Left ventricle myocardium superior (tissue), 1 donor: ENCODE data around the gene CD248. TPM values are rescaled to one million over a fixed set of nuclear protein-coding genes. Genes with fewer than 3 reads are reported as not detected.

Source experiments
- ATAC-seq: fragments of 200-7000 bp; cut with Tn5 transposase; one replicate; pipeline ENCODE4 v1.9.1; 2020; ENCODE audit warnings: mild to moderate bottlenecking, moderate library complexity
- DNase-seq: peaks from one replicate; pipeline ENCODE4 v3.0.0-alpha.2; 2020
- intact Hi-C: fragments of 100-400 bp; cut with micrococcal nuclease; formaldehyde crosslinking; loops from one replicate; pipeline ENCODE4 v1.11.0; 2022
- total RNA-seq: library from RNA; stranded (reverse); fragmentation: NEBNext Ultra II Directional; extraction: Animal tissue kit (Norgen Biotek cat#: 25700); gene quantifications from one replicate; pipeline ENCODE4 v1.2.1, GENCODE V29; 2021
- donor health status: DM: no; HTN: yes; CAD: no; lungs with severe emphysema.

CD248 gene
- total RNA-seq, 1 donor from 2014 or later = 11.1 TPM

DNA sequence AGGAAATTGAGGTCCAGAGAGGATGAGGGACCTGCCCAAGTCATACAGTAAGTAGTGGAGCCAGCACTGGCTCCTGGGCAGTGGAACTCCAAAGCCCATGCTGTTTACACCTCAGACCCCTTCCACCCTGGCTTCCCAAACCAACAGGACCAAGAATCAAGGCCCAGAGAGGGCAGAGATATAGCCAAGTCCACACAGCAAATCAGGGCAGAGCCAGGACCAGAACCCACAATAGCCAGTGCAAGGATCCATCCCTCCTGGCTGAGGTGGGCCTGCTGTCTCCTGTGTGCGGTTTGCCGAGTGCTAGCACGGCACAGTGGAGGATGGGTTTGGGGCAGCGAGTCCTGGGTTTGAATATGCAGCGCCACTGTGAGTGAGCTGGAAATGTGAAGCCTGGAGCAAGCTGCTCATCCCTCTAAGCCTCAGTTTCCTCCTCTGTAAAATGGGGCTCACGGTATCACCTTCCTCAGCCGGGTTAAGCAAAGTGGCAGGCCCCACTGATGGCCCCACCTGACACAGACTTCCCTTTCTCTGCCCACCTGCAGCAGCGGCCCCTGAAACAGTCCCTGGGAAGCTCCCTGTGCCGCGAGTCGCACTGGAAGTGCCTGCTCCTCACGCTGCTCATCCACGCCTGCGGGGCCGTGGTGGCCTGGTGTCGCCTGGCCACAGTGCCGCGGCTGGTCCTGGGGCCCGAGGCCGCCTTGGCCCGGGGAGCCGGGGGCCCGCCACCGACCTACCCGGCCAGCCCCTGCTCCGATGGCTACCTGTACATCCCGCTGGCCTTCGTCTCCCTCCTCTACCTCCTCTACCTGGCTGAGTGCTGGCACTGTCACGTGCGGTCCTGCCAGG lies 22.8 kb downstream of the CD248 start:
- intact Hi-C loops = no loop called here
- no peak for DNase-seq
- no peak for ATAC-seq

DNA sequence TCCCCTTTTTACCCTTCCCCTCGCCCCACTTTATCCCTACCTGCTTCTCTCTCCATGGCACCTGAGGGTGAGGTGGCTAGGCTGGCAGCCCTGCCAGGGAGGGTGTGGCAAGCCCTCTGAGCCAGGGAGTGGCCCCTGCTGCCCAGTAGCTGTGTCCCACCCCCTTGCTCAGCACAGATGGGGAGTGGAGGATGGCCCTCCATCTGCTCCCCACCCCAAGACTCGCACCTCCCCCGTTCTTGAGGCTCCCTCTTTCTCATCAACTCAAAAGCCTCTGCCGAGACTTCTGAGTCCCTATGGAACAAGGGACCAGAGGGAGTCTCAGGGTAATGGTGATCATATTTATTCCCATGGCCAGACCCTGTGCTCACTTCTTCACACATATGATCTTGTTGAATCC lies 23.5 kb downstream of the CD248 start:
- ATAC-seq (no peak), DNase-seq (no peak)
- intact Hi-C loops = no loop called here

- ATAC-seq (no peak), DNase-seq (no peak)
- intact Hi-C loops = no loop called here
Observed at GRCh38 chr11:66292543-66293332, 24.1 kb downstream of the CD248 start.

DNA sequence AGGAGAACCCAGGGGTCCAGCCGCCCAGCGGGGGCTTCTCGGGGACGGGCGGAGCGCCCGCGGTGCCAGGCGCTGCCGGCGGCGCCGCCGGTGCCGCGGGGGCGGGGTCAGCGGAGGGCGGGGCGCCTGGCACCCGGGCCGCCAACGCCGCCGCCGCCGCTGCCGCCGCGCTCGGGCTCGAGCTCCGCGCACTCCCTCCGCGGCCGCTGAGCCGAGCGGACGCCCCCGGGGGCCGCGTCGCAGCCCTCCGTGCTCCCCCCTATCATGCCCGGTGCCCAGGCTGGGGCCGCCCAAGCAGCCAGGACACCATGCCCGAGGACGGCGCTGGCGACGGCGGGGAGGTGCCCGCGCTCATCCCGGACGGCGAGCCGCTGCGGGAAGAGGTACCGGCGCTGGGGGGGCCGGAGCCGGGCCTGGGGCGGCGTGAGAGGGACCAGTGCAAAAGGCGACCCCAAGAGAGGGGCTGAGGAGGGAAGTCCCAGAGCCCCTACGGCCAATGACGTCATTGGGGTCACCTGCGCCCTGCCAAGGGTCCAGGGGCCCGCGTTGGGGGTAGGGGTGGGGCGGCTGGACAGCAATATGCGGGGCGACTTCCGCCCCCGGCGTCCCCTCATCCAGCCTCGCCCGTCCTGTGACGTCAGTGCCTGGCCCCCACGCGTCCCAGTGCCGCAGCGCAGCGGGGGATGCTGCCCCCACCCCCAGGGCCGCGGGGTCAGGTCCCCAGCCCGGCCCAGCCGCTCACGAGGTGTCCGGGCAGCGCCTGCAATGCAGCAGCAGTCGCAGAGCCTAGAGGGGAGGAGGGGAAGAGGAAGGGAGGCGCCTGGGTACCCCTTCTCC lies 24.9 kb downstream of the CD248 start, which contains the start of gene TMEM151A:
TSS of gene TMEM151A (plus strand) at position 189 of the 837 bp plus-strand sequence. CDS start at position 309, 120 bp downstream.
- no peak for ATAC-seq
- intact Hi-C loops = no loop called here
- DNase-seq = no peak

DNA sequence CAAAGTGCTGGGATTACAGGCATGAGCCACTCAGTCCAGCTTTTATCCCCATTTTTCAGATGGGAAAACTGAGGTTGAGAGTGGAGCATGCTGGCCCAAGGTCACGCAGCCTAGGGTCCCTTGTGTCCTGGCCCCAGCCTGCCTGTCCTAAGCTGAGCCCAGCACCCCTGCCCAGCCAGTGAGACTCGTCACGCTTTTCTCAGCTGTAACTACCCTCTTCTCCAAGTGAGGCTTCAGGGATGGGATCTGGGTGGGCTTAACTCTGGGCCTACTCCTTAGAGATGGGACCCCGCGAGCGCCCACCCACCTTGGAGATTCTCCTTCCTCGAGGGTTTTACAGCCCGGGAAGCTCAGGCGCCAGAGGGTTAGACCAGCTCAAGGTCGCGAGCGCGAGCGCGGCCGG lies 25.5 kb downstream of the CD248 start:
- ATAC-seq (no peak), DNase-seq (no peak)
- intact Hi-C loops = no loop called here

- intact Hi-C loops = no loop called here
- ATAC-seq (no peak), DNase-seq (no peak)
Observed at GRCh38 chr11:66290330-66290621, 26.6 kb downstream of the CD248 start.

DNA sequence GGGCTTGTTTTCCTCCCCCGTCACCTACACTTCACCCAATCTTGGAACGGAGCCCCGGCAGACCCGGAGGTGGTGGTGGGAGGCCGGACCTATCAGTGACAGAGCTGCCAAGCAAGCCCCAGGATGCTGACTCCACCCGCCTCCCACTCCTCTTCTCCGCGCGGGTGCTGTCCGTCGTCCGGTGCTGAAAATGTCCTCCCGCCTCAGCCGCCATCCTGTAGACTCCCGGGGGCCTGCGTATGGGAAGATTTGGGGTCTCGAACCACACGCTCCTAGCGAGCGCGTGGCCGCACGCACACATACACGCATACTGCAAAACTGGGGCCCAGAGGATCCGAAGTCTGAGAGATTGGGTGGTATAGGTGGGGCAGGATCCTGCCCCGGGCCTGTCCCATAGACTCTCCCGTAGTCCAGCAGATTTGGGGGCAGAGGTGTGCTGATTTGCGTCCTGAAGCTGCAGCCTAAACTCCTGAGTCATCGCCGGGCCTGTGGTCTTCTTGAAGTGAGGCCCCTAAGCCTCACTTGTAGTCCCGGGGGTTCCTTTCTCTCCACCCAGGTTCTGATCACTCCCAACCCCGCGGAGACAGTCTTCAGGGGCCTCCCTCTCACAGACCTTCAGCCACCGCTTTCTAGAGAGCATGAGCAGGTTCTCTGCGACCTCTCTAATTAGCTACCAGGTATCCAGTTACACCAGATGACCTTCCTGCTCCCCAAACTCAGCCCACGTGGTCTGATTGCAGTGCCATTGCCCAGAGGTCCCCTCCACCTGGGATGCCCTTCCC lies 27.1 kb downstream of the CD248 start:
- intact Hi-C loops = no loop called here

GRCh38 chr11:66288671-66289547 lies 27.9 kb downstream of the CD248 start, which contains the start of gene YIF1A:
Gene YIF1A, minus strand, starts transcription at chr11:66289143. Its CDS starts 158 bp downstream, at chr11:66288985.
- peak; percentile 99 for DNase-seq
- intact Hi-C loops = no loop called here
- peak; percentile 95 for ATAC-seq

More for the DNA sequence above, 27.1 kb downstream of the CD248 start:
- DNase-seq = peak; percentile 81
- ATAC-seq = peak; percentile 57

- intact Hi-C loops = no loop called here
- no peak for DNase-seq
- ATAC-seq = no peak
Observed at GRCh38 chr11:66287889-66288670, 28.8 kb downstream of the CD248 start.

DNA sequence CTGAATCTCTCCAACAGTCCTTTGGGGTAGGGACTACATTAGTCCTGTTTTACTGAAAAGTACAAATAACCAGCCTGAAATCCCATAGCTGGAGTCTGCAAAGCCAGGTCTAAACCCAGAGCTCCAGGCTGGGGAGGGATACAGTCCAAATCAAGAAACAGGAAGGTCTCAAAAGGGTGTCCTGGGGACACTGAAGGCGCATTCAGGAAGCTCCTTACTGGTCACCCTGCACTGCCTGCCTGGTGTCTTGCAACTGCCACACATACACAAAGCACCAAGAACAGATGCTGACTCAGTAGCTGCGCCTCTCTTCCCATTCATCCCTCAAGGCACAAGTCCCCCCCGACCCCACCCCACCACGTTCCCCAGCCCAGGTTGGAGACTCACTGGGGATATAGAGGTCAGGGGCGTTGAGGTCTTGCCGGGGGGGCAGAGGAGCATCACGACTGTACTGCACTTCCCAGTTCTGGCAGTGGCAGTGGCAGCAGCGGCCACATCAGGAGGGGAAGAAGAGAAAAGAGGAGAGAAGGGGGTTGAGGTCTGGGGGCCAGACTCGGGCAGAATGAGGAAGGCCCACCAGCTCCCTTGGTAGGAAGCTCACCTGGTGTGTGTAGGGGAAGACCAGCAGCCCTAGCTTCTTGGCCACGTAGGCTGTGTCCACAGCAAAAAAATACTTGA lies 29.5 kb downstream of the CD248 start:
- DNase-seq (no peak), ATAC-seq (no peak)
- intact Hi-C loops = no loop called here

DNA sequence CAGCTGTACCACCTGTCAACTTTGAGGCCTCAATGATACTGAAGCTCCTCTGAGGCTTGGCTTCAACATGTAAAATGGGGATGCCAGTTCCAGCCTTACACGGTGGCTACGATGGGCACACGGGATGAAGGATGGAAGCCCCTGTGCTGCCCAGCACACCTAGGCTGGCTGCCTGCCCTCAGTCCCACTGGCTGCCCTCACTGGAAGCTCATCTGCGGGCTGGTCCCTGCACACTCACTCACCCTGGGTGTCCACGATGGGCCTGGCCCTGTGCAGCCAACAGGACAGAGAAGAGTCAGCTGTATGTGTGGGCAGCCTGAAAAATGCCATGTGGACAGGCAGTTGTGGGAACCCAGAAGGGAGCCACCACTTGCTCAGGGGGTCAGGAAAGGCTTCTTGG lies 30.1 kb downstream of the CD248 start:
- intact Hi-C loops = no loop called here
- ATAC-seq (no peak), DNase-seq (no peak)

DNA sequence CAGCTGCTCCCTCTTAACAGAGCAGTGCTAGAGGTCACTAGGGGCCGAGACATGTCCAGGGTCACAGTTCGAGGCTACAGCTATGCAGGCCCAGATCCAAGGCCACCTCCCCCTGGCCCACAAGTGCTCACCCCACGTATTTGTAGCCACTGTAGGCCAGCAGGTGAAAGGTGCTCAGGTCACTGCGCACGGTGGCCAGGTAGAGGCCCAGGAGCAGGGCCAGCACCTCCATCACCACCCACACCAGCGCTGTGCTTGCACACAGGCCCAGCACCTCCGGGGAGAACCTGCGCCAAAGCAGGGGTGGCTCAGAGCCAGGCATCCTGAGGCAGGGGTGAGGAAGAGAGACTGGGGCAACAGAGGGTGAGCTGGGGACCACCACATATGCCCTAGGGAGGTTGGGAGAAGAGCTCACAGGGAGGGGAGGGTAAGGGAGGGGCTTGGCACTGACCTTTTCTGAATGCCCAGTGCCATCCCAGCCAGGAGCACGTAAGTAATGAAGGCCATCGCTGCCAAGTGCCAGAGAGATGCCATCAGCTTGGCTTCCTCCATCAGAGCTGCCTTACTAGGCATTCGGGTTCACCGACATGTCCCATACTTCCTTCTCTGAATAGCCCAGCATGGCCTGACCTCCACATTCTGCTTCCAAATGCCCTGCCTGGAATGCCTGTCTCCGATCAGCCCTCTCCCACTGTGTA lies 31.4 kb downstream of the CD248 start:
- DNase-seq (no peak), ATAC-seq (no peak)
- intact Hi-C loops = no loop called here

GRCh38 chr11:66284526-66285078 lies 32.2 kb downstream of the CD248 start:
- ATAC-seq (no peak), DNase-seq (no peak)

DNA sequence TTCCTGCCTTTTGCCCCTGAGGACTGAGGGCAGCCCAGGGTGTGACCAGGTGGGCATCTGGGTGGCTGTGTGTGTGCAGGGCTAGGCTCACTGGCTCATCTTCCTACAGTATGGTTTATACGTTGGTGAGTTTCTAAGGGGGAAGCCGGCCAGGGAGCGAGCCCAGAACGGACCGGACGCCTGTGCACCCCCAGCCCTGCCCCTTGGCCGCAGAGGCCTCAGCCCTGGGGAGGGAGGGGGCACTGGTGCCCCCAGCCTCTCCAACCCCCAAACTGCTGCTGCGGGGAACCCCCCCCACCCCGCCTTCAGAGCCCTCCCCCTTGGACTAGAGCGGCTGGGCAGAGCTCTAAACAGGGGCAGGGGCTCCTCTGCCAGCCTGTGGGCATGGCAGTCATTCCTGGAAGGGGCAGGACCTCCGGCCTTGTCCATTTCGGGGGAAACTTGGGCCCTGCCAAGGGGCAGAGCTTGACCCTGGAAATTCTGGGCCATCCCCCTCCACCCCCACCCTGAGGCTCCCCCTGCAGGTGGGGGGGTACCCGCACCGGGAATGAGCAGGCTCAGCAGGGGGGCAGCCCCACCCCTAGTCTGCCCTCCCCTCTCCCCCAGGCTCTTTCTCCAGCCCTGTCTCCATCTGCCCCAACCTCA lies 33.3 kb downstream of the CD248 start:
- DNase-seq = no peak
- intact Hi-C loops = no loop called here
- ATAC-seq = no peak

More at GRCh38 chr11:66284526-66285078, 32.2 kb downstream of the CD248 start:
- intact Hi-C loops = no loop called here
